Measurements from ENCODE around the gene AASDH. TPM values are rescaled to one million over a fixed set of nuclear protein-coding genes. Genes with fewer than 3 reads are reported as not detected.
A peak's percentile ranks its signal among the peaks of the same experiment; 100 is the strongest.

AASDH gene
- total RNA-seq, 2 donors from 2014 or later, result 8.8 to 13.8 TPM

DNA sequence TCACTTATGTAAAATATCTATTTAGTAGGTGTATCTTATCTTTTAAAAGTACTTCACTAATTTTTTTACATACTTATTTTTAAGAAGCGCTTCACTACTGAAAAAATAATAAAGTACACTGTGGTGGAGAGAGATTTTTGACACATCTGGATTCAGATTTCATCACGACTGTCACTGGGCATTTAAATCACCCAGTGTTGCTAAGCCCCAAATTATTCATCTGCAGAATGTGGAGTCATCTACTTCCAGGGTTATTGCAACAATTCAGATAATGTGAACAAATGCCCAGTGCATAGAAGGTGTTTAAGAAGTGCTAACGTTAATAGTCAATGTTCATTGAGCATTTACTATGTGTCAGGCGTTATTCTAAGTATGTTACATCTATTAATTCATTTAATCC lies 41.8 kb downstream of the AASDH start:
- ATAC-seq (no peak), DNase-seq (ENCODE audit: low spot score in 2 of 2) (no peak)
- no peak overlapping the region for H3K27ac Mint-ChIP-seq
- H3K9me3 Mint-ChIP-seq, result no peaks in the 10 kb centered on the region
- peaks cover 11 to 14% of the 10 kb centered on the region in 2 donors for H3K36me3 Mint-ChIP-seq

DNA sequence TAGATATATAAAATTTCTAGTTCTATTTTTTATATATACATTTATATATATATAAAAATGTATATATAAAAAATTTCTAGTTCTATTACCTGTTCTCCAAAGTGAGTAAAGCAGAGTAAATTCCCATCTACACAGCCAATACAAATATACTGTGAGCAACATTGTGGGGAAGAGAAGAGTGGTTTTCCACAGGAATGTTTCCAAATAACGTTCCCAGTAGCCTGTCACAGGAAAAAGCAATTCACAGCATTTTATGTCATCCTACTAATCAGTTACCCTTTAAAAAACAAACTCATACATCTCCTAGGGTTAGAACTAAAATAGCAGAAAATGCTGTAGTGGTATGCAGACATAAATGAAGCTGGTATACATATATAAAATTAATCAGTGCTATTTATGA lies 44.5 kb downstream of the AASDH start:
- Mint-ChIP-seq H3K9me3 (no peaks in the 10 kb centered on the region), H3K27ac (no peak overlapping the region), H3K36me3 (peaks cover 13 to 15% of the 10 kb centered on the region in 2 donors)
- DNase-seq (ENCODE audit: low spot score in 2 of 2) (no peak), ATAC-seq (no peak)

DNA sequence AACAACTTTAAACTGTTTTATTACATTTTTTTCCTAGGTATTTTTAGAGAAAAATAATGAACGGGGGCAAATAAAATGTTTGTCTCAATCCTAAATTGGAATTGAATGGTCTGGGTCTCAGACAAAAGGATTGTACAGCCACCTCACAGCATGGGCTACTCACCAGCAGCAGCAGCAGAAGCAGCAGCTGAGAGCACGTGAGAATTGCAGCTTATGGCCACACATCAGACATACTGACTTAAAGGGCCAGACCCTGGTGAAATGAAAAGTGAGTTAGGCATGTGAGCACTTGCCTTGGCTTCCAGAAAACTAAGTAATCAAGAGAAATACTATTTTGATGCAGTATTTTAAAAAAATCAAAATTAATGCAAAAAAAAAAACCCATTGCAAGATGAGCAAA lies 56.6 kb downstream of the AASDH start:
- no peak overlapping the region for H3K27ac Mint-ChIP-seq
- H3K36me3 Mint-ChIP-seq, result peaks cover 8 to 9% of the 10 kb centered on the region in 2 donors
- DNase-seq (ENCODE audit: low spot score in 2 of 2) (no peak), ATAC-seq (no peak)
- peaks cover 6 to 9% of the 10 kb centered on the region in 2 donors for H3K9me3 Mint-ChIP-seq

DNA sequence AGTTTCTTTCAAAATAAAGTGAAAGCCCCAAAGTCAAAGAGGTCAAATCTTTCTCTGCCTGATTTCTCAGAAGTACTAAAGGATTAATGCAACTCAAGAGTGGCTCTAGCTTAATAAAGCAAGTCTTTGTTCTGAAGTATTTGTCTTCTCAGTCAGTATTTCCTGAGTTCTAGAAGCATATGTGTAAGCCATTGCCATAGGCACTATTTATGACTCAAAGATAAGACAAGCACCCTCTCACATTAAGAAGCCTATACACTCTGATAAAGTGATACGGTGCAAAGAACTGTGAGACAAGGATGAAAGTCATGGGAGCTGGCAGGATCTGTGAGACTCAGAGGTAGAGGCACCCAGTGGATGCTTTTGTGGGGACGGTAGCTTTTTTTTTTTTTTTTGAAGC lies 60.9 kb downstream of the AASDH start:
- H3K36me3 Mint-ChIP-seq, result no peaks in the 10 kb centered on the region
- H3K27ac Mint-ChIP-seq, result no peak overlapping the region
- ATAC-seq (no peak), DNase-seq (ENCODE audit: low spot score in 2 of 2) (no peak)
- H3K9me3 Mint-ChIP-seq, result no peaks in the 10 kb centered on the region

DNA sequence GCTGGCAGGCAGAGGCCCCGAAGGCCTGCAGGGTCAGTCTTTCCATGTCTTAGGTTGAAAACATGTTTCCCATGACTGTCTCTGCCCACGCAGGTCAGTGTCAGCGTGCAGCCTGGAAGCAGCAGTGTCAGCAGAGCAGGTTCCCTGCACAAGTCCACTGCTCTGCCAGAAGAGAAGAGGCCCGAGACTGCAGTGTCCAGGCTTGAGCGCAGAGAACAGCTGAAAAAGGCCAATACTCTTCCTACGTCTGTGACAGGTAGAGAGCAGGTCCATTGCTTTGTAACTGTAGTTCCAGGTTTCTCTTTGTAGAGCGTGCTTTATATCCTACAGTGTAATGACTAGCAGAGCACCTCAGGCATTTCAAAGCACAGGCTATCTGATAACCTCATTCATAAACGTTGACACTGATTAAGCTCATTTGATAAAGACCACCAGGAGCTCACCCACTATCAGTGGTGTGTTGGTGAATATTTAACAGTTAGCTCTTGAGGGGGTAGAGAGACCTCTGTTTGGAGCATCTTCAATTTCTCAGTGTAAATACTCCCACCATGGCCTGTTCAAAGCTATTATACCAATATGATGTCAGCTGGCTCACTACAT lies 63.2 kb downstream of the AASDH start:
- DNase-seq (ENCODE audit: low spot score in 2 of 2), result no peak
- Mint-ChIP-seq H3K9me3 (no peaks in the 10 kb centered on the region), H3K36me3 (no peaks in the 10 kb centered on the region), H3K27ac (no peak overlapping the region)
- ATAC-seq, result no peak

DNA sequence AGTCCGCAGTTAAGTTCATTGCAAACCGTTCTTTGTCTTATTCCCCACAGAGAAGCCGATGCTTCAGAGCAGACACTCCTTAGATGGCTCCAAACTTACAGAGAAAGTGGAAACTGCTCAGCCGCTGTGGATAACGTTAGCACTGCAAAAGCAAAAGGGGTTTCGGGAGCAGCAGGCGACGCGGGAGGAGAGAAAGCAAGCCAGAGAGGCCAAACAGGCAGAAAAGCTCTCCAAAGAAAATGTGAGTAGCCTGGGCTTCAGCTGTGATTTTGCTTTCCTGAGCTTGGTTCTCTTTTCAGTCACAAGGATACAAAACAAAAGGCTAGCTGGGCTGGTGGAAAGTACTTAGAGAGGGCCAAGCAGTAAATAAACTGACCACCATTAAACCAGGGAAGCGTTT lies 64.0 kb downstream of the AASDH start:
- H3K27ac Mint-ChIP-seq, result no peak overlapping the region
- no peak for ATAC-seq
- no peak for DNase-seq (ENCODE audit: low spot score in 2 of 2)
- no peaks in the 10 kb centered on the region for H3K9me3 Mint-ChIP-seq
- no peaks in the 10 kb centered on the region for H3K36me3 Mint-ChIP-seq

DNA sequence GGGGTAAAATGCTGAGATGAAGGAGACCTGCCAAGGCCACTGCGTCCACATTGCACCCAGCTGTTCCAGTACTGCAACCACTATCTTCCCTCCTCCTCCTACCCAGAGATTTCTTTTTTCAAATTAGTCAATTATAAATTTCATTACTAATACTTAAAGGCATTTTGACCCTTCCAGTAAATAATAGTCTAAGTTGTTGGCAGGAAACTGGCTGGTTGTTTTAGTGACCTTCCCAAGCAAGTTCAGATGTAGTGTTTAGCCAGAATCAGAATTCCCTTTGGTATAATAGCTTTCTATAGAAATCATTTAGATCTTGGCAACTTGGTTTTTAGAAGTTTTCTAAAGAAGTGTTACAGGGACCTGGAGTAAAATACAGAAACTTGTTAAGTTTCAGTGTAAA lies 66.0 kb downstream of the AASDH start:
- DNase-seq (ENCODE audit: low spot score in 2 of 2), result no peak
- ATAC-seq, result no peak
- Mint-ChIP-seq H3K27ac (no peak overlapping the region), H3K9me3 (no peaks in the 10 kb centered on the region), H3K36me3 (no peaks in the 10 kb centered on the region)

DNA sequence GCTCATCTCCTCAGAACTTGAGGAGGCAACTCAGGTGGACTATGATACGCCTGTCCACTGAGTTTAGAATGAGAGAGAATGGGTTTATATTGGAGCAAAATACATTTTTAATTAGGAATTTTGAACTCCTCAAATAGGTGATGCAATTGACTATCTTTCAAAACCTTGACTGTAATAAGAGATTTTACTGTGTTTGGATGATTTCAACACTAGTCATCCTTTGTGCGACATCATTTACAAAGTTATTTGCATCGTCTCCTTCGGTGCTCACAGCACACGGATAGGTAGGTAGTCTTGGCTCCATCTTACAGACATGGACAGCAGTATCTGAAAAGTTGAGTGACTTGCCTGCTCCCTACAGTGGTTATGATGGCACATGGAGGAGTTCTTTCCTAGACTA lies 67.0 kb downstream of the AASDH start:
- no peak for ATAC-seq
- no peaks in the 10 kb centered on the region for H3K36me3 Mint-ChIP-seq

DNA sequence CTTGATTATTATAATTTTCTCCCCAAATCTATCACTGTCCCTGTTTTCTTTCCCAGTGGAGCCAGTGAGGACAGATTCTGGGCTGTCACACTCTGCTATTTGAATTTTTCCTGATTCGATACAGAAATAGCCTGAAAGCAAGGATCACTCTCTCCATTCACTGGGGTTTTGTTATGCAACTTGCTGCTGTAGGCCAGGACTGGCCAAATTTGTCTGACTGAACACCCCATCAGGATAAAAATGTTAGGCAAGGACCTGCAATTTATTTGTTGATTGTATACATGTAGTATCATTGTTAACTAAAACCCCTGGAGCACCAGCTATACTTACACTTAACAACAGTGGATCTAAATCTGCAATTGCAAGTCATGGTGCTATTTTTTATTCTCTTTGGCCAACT lies 68.7 kb downstream of the AASDH start:
- DNase-seq (ENCODE audit: low spot score in 2 of 2) (no peak), ATAC-seq (no peak)
- Mint-ChIP-seq H3K27ac (no peak overlapping the region), H3K9me3 (no peaks in the 10 kb centered on the region), H3K36me3 (no peaks in the 10 kb centered on the region)

More for the DNA sequence above, 67.0 kb downstream of the AASDH start:
- Mint-ChIP-seq H3K9me3 (no peaks in the 10 kb centered on the region), H3K27ac (no peak overlapping the region)
- DNase-seq (ENCODE audit: low spot score in 2 of 2), result no peak

DNA sequence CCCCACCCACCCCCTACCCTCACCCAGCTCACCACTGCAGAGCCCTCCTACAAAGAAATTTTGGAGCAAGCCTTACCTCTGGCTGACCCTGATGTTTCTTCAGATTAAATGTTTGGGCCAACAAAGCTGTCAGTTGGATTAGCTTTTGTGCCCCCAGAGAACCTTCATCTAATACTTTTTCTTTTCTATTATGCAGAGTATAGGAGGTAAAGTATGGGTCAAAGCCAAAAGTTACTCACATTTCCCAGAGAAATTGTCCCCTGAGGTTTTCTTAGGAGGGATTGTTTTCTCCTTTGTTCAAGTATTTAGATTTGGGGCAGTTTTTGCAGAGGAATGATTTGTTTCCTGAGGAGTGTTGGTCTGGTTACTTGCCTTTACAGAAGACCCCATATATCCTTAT lies 69.5 kb downstream of the AASDH start:
- ATAC-seq (no peak), DNase-seq (ENCODE audit: low spot score in 2 of 2) (no peak)
- Mint-ChIP-seq H3K9me3 (no peaks in the 10 kb centered on the region), H3K27ac (no peak overlapping the region), H3K36me3 (no peaks in the 10 kb centered on the region)

DNA sequence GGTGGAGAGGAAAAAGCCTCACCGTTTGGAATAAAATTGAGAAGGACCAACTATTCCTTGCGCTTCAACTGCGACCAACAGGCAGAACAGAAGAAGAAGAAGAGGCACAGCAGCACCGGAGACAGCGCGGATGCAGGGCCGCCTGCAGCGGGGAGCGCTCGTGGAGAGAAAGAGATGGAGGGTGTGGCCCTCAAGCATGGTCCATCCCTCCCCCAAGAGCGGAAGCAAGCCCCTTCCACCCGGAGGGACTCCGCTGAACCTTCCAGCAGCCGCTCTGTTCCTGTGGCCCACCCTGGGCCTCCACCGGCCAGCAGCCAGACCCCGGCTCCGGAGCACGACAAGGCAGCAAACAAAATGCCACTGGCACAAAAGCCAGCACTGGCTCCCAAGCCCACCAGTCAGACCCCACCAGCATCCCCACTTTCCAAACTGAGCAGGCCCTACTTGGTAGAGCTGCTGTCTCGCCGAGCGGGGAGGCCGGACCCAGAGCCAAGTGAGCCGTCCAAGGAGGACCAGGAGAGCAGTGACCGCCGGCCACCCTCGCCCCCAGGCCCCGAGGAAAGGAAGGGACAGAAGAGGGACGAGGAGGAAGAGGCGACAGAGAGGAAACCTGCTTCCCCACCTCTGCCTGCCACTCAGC lies 71.2 kb downstream of the AASDH start:
- Mint-ChIP-seq H3K9me3 (no peaks in the 10 kb centered on the region), H3K27ac (no peak overlapping the region), H3K36me3 (no peaks in the 10 kb centered on the region)
- ATAC-seq (no peak), DNase-seq (ENCODE audit: low spot score in 2 of 2) (no peak)

DNA sequence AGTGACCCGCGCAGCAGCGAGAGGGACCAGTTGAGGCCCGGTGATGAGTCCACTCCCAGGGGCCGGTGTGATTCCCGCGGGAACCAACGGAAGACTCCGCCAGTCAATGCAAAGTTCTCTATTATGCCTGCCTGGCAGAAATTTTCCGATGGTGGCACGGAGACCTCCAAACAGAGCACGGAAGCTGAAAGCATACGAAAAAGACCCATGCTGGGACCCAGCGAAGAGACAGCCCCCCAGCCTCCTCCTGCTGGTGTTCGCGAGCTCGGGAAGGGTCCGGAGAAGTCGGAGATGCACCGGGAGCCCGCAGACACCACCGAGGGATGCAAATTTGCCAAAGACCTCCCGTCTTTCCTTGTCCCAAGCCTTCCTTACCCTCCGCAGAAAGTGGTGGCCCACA lies 71.7 kb downstream of the AASDH start:
- Mint-ChIP-seq H3K9me3 (no peaks in the 10 kb centered on the region), H3K36me3 (no peaks in the 10 kb centered on the region), H3K27ac (no peak overlapping the region)
- no peak for DNase-seq (ENCODE audit: low spot score in 2 of 2)
- ATAC-seq, result no peak

DNA sequence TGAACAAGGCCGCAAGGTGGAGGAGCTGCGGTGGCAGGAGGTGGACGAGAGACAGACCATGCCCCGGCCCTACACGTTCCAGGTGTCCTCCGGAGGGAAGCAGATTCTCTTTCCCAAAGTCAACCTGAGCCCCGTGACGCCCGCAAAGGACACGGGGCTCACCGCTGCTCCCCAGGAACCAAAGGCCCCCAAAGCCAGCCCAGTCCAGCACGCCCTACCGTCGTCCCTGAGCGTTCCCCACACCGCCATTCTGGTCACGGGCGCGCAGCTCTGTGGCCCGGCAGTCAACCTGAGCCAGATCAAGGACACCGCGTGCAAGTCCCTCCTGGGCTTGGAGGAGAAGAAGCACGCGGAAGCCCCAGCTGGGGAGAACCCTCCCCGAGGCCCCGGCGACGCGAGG lies 72.2 kb downstream of the AASDH start:
- DNase-seq (ENCODE audit: low spot score in 2 of 2) (no peak), ATAC-seq (no peak)
- H3K27ac Mint-ChIP-seq, result no peak overlapping the region
- H3K36me3 Mint-ChIP-seq, result no peaks in the 10 kb centered on the region
- H3K9me3 Mint-ChIP-seq, result no peaks in the 10 kb centered on the region

DNA sequence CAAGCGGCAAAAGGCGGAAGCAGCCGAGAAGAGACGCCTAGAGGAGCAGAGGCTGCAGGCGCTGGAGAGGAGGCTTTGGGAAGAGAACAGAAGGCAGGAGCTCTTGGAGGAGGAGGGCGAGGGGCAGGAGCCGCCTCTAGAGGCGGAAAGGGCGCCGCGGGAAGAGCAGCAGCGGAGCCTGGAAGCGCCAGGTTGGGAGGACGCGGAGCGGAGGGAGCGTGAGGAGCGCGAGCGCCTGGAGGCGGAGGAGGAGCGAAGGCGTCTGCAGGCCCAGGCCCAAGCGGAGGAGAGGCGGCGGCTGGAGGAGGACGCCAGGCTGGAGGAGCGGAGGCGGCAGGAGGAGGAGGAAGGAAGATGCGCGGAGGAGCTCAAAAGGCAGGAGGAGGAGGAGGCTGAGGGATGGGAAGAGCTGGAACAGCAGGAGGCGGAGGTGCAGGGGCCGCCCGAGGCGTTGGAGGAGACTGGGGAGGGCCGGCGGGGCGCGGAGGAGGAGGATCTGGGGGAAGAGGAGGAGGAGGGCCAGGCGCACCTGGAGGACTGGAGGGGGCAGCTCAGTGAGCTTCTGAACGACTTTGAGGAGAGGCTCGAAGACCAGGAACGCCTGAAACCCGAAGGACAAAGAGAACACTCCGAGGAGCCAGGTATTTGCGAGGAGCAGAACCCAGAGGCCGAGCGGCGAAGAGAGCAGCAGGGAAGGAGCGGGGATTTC lies 72.9 kb downstream of the AASDH start:
- Mint-ChIP-seq H3K9me3 (no peaks in the 10 kb centered on the region), H3K36me3 (no peaks in the 10 kb centered on the region)
- ATAC-seq, result no peak

DNA sequence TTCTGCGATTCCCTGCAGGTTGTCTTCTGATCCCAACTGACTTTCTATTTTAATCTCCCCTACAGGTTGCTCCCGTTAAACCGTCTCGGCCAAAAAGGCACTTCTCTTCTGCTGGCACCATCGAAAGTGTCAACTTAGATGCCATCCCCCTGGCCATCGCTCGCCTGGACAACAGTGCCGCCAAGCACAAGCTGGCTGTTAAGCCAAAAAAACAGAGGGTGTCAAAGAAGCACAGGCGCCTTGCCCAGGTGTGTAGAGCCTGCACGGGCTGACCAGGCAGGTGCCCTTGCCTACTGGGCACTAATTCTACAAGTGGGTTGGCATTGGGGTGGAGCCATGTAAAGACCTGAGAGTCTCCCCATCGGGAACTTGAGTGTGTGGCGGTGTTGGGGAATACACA lies 74.2 kb downstream of the AASDH start:
- no peaks in the 10 kb centered on the region for H3K9me3 Mint-ChIP-seq
- no peaks in the 10 kb centered on the region for H3K36me3 Mint-ChIP-seq
- H3K27ac Mint-ChIP-seq, result no peak overlapping the region
- ATAC-seq (no peak), DNase-seq (ENCODE audit: low spot score in 2 of 2) (no peak)

More for the DNA sequence above, 72.9 kb downstream of the AASDH start:
- H3K27ac Mint-ChIP-seq, result peak overlapping the region in 1 of 2 donors; percentile 30
- no peak for DNase-seq (ENCODE audit: low spot score in 2 of 2)

DNA sequence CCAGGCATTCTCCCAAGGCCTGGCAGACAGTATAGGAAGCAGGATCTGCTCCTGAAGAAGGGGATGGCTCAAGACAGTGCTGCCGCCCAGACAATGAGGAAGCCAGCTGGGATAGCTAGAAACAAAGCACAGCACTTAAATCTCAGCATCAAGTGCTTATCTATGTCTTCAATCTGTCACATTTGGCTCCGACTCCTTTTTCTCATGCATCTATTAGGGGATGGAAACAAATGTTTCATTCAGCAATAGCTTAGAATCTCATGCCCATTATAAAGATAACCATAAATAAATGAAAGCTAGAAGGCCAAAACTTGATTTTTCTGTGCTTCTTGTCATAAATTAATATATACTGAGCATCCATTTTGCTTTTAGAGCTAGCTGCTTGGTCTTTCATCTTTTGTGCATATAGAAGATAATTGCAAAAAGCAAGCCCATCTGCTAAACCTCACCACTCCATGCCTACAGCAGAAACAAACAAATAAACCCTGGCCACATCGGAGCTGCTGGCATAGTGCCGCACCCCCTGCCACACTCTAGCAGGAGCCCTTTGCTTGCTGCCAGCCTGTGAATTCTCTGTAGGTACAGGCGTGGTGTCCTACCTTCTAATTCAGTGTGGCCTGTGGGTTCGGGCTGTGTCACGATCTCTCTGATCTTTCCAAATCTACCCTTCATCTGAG lies 75.9 kb downstream of the AASDH start:
- DNase-seq (ENCODE audit: low spot score in 2 of 2), result no peak
- Mint-ChIP-seq H3K9me3 (no peaks in the 10 kb centered on the region), H3K27ac (no peak overlapping the region), H3K36me3 (no peaks in the 10 kb centered on the region)
- ATAC-seq, result no peak

DNA sequence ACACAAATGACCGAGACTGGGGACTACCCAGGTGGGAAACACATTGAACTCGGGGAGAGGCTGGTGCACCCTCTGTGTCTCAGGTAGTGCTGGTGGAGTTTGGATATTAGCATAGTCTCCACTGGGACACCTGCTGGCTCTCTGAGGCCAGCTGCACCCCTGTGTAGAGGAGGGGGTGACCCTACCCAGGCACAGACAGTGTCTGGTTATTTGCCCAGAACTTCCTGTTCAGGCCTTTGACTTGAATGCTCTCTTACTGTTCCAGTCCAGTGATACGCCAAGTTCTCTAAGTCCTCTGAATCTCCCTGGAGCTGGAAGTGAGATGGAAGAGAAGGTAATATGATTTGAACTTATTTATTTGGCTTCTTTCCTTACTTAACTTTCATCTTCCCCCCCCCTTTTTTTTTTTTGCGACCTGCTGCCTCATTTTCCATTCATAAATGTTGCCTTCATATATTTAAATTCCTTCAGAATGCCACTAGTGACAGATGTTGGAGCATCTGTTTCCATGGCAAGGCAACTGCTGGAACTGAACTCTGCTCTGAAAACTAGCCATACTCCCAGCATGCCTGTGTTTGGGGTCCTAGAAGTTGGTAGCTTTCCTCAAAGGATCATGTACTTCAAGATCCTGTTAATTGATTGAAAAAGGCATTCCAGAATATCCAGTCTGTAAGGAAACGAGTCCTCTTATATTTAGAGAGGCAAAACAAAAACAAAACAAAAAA lies 76.7 kb downstream of the AASDH start:
- no peaks in the 10 kb centered on the region for H3K9me3 Mint-ChIP-seq

More for the DNA sequence above, 76.7 kb downstream of the AASDH start:
- Mint-ChIP-seq H3K36me3 (no peaks in the 10 kb centered on the region), H3K27ac (no peak overlapping the region)
- no peak for ATAC-seq
- DNase-seq (ENCODE audit: low spot score in 2 of 2), result no peak

All from activated naive CD4-positive, alpha-beta T cell treated with anti-CD3 and anti-CD28 coated beads, Interleukin-2, amount 50 U/mL, for 72 hours (primary cell).